GM19463 (cell line): Measurements from ENCODE around the gene CACTIN.
"Not testable (repeated sequence)": the region's sequence is repeated elsewhere in the genome, so short reads cannot be mapped to it uniquely, and the experiment has no call there.

Source experiments
- ATAC-seq: cut with Tn5 transposase; IDR thresholded peaks from one replicate; pipeline ENCODE4 v1.9.1; 2021; ENCODE audit warnings: mild to moderate bottlenecking, moderate library complexity; ENCODE audit not compliant: unreplicated experiment

Gene CACTIN

DNA sequence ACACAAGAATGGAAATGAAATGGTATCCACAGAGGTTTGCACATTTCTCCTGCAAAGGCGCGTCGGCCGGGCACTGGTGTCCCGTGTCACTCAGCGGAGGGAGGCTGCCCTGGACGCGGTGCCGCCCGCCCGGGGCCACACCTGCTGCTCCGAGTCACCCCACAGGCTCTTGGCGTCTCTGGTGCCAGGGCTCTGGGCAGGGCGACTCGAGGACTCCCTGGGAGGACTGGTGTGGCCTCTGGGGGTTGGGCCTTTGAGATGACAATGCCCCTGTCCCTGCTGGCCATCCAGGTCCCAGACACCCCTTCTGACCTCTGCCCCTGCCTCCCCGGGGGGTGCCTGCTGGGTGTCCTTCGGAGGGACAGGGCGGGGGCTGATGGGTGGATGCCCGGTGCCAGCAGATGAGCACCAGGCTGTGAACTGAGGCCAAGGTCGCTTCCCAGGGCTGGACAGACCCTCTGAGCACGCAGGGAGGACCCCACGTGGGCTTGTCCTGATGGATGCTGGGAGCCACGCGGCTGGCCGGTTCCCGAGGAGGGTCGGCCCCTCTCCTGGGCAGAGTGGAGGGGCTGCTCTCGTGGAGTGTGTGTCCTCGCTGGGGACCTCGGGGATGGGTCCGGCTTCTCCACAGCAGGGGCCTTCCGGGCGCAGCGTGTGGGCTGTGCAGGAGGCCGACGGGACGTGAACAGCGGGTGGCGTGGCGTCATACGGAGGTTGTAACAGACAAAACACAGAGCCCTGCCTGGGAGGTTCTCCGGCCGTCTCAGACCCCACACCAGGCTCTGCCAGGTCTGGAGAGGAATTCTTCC is 4.7 kb upstream of the CACTIN start:
- ATAC-seq: no peak

DNA sequence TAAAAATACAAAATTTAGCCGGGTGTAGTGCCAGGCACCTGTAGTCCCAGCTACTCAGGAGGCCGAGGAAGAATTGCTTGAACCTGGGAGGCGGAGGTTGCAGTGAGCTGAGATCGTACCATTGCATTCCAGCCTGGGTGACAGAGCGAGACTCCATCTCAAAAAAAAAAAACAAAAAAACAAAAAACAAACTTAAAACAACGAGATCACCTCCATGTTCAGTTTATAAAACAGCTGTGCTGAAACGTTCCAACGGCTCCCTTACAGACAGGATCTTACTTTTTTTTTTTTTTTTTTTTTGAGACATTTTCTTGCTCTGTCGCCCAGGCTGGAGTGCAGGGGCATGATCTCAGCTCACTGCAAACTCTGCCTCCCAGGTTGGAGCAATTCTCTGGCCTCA is 2.2 kb upstream of the CACTIN start:
- not testable (repeated sequence) for ATAC-seq

DNA sequence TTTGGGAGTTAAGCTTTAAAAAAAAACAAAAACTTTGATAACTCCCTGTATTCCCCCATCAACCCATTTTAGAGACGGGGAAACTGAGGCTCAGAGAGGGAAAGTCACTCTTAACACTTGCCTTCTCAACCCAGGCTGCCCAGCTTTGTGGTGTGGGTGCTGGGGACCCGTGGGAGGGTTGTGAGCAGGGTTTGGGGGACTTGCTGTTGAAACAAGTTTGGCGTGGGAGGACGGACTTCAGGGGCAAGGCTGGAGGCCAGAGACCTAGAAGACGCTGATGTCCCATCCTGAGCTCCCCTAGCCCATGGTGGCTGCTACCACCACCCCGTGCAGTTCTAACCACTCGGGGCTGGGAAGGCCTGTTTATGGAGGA is 747 bp upstream of the CACTIN start:
- ATAC-seq: no peak

DNA sequence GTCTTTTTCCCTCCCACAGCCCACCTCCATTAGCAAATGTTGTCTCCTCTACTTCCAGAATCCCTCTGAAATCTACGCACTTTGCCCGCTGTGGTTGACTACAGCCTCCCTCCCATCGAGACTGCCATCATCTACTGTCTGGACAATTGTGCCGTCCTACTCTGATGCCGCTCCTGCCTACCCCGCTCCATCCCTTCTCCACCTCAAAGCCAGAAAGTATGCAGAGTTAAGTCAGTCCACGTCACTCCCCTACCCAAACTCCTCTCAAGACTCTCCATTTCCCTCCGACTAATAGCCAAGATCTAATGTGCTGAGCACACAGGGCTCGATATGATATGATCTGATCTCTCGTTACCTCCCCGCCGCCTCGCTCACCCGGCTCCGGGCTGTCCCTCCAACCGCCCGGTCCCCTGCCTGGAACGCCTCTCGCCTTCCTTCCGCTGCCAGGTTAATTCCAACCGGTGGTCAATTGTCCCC is 556 bp downstream of the CACTIN start:
- no peak for ATAC-seq

DNA sequence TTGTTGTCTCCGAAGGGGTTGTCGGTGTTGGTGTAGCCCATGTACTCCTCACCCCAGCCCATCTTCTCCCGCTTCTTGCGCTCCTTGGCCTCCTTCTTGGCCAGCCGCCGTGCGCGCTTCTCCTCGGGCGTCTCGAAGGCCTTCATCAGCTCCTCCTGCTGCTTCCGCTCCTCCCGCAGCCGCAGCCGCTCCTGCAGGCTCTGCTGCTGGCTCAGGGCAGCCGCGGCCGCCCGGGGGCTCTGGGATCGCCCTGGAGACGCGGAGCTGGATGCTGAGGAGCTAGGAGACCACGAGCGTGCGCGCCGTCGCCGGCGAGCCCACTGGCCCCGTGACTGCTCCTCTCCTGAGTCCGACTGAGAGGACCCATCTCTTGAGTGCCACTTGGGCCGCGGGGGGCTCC is 2.9 kb downstream of the CACTIN start:
- no peak for ATAC-seq

DNA sequence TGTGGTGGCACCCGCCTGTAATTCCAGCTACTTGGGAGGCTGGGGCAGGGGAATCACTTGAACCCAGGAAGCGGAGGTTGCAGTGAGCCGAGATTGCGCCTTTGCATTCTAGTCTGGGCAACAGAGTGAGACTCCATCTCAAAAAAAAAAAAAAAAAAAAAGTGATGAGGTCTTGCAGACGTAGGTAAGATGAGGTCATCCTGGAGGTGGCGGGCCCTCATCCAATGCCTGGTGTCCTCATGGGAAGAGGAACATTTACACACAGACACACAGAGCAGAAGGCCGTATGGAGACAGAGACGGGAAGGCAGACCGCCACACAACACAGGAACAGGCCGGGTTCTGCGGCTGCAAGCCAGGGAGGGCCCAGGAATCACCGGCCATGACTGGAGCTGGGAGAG is 4.4 kb downstream of the CACTIN start:
- no peak for ATAC-seq

DNA sequence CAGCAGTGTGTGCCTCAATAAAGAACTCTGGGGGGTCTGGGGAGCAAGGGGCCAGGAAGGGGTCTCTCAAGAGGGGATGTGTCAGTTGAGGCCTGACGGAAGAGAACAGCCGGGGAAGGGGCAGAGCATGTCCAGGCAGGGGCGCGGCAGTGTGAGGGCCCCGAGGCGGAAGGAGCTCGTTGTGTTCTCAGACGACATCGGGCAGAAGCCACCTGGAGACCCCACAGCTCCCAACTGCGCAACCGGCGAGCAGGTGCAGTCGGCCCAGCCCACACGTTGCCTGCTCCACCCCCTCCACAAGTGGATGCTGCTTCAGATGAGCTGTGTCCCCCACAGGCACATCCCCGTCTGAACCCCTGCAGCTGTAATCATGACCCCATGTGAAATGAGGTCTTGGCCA is 4.9 kb downstream of the CACTIN start:
- ATAC-seq: no peak

DNA sequence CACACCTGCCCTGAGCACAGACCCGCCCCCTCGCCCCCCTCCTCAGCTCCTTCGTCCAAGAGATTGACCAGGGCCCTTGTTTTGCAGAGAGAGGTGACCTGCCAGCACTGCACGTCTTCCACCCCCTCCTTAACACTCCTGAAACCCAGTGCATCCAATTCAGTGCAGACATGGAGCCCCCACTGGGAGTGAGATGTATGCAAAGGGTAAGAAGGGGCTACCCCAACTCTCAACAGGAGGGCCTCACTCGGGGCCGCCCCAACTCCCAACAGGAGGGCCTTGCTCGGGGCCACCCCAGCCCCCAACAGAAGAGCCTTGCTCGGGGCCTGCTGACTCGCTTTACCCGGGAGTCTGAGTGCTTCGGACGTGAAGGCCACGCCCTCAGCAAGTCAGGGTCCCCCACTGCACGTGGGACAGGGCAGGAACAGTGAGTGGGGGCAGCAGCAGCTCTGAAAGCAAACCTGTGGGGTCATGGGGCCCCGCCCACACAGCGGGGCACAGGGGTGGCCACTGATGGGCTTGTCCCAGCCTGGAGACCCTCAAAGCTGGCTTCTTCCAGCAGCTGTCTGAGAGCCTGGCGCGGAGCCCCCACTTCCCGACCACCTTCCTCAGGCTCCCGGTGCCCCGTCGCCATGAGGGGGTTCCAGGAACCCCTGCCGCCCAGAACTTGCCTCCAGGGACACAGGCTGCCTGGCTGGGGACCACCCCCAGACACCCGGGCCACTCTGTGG is 5.6 kb downstream of the CACTIN start:
- ATAC-seq: no peak

DNA sequence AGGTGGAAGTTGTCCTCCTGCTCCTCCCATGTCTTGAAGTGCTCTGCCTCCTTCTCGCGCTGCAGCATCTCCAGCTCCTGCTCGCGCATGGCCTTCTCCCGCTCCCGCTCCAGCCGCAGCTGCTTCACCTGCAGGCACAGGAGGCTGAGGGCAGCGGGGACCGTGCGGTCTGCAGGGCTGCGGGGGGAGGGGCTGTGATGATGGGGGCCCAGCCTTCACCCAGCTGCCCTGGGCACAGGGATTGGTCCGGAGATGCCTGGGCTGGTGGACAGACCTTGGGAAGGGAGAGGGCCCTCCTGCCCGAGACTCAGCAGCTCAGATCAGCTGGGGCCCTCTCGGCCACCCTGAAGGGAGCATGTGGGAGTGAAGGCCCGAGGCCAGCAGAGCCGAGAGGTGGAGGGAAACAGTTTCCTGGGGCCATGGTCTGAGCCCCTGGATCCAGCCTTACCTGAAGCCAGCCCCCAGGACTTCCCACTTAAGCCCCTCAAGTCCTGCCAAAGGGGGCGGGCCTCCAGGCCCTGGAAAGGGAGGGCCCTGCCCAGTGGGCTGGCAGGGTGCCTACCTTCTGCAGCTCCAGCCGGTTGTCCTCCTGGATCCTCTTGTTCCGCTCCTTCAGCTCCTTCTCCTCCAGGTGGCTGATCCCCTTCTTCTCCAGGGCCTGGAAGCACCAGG is 6.3 kb downstream of the CACTIN start:
- ATAC-seq: no peak

DNA sequence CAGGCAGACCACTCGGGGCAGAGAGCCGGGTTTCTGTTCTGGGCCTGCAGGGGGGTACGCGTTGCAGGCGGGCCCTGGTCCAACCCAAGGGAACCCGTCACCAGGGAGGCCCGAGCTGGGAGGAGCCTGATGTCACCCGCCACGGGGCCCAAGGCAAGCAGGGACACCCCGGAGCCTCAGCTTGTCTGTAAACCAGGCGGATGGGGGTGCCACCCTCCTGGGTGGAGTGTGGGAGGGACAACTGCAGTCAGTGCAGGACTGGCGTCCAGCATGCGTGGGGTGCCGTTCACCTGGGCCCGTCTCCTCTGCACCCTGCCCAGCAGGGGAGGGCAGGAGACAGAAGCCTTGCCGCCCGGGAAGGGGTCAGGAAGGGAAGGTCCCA is 7.0 kb downstream of the CACTIN start:
- ATAC-seq: no peak

DNA sequence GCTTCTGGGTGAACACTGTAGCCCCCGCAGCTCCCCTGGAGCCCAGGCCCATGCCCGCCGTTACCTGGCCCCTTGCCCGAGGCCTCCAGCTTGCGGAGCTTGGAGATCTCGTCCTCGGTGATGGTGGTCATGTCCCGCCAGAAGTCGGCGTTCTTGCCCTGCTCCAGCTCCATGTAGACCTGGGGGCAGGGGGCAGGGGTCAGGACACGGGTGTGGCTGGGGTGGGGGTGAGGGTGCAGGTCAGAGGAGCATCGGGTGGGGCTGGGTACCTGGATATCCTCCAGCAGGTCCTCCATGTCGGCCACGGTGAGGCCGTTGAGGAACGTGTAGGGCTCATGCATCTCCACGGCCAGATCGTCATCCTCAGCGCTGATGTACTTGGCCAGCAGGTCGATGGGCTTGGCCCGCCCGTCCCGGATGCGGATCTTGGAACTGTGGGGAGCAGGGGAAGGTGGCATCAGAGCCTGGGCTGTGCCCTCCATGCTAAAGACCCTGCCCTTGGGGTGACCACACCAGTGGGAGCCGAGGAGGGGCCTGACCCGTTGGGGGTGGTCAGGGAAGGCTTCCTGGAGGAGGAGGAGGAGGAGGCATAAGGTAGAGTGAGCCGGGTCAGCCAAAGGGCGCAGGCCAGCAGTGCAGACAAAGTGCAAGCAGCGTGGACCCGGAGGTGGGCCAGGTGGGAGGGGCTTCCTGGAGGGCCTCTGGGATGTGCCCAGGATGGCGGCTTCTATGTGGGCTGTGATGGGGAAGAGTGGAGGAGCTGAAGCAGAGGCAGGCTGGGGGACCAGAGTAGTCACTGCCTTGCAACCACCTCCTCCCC is 7.6 kb downstream of the CACTIN start:
- ATAC-seq: no peak

DNA sequence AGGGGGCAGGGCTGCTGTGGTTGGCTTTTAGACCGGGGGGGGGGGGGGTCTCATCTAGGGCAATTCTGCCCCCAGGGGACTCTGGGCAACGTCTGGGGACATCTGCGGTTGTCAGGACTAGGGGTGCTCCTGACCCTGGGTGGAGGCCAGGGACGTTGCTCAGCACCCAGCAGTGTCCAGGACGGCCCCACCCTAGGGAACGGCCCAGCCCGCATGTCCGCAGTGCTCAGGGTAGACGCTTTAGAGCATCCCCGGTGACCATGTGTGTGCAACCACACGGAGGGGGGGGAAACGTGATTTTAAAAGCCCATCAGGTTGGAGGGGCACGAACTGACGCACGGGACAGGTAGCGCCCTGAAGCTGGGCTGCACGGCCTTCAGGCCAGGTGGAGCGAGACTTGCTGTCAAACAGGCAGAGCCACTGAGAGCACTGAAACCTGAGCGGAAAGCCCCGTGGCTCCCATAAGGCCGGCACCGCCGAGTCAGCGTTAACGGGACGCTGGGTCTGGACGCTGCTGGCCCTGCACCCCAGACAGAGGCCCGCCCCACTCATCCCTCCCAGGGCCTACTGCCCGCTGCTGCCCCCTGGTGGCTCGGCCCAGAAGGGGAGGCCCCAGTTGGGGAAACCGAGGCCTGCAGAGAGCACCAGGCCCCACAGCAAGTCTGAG is 8.3 kb downstream of the CACTIN start:
- ATAC-seq: no peak

DNA sequence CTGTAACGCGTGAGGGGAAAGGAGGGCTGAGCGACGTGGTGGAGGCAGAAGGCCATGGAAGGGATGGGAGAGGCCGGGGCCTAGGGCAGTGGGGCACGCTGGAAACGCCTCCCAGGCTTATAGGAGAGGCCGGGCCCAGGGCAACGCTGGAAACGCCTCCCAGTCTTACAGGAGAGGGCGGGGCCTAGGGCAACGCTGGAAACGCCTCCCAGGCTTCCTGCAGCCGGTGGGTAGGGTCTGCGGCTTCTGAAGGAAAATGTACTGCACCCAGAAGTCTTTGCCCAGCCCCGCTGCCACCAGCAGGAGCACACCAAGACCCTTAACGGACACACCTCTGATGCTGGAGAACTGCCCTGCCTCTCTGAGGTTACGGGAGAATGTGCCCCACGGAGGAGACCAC is 9.1 kb downstream of the CACTIN start:
- ATAC-seq: no peak

DNA sequence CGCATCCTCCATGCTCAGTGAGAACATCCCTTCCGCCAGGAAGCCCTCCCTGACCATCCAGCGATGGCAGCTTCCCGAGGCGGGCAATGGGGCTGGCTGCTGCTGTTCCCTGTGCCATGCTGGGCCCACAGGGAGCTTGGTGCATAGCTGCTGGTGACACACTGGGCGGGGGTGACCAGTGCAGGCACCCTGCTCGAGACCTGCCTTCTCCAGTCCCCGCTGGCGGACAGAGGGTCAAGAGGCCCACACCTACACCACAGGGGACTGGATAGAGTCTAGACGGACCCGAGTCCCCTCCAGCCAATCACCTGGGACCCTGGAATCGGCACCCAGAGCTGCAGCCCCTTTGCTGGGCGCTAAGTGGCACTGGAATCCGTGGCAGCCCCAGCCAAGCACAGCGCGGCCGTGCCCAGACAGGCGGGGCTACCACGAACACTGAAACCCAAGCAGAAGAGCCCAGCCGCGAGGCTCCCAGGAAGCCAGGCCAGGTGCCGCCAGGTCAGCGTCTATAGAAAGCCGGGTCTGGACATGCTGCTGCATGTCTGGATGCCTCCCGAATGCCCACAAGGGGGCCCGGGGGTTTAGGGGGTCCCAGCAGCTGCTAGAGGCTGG is 11.0 kb downstream of the CACTIN start:
- no peak for ATAC-seq

DNA sequence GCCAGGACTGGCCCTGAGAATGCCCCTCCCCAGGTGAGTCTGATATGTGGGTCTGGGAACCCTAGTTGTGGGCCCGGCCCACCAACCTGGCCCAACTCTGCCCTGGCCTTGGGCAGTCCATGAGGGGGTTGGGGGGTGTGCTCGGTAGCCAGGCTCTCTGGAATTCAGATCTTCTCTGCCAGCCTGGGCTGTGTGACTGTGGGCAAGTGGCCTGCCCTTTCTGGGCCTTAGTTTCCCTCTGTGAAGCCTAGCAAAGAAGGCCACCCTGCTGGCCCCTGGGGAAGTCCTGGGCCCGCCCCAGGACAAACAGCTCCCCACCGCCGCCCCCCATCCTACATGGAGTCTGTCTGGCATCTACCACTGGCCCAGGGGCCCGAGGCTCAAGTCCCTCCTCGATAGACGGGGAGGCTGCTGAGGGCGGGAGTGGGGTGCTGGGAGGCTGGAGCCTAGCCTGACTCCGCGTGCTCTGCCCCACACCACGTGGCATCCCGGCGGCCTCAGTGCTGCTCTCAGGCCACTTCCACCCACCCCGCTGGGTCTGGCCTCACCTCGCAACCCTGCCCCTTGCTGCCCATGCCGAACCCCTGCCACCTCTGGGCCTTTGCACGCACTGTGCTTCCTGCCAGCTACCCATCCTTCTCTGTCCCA is 11.6 kb downstream of the CACTIN start:
- ATAC-seq: no peak

DNA sequence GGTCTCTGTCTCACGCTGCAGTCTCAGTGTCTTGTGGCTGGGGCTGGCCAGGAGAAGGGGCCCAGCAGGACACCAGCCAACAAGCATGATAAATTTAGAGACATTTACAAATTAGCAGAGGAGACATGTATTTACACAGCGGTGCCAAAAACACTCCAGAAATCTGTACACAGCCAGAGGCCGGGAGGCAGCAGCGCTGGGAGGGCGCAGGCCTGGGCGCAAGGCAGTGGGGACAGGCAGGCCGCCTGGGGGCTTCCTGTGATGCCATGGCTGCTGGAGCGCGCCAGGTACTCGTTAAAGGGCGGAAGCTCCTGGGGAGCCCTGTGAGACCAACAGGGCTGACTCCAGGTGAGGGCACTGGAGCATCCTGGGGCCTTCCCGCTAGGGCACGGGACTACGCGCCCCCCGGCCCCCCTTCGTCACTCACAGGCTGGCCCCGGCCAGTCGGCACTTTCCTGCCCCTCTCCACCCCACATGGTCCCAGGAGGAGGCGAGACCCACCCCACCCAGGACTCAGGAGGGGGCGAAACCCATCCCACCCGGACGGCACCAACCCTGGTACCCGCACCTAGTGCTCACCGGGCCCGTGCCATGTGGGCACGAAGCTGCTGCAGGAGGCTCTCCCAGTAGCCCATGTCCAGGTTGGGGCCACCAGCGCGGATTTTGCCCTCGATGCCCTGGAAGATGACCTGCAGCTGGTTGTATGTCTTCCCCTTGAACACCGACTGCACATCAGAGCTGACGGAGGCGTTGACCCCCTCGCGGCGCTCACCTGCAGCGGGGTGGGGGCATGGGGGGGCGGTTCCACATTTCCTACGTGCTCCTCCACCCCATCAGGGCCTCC is 12.6 kb downstream of the CACTIN start:
- ATAC-seq: no peak

DNA sequence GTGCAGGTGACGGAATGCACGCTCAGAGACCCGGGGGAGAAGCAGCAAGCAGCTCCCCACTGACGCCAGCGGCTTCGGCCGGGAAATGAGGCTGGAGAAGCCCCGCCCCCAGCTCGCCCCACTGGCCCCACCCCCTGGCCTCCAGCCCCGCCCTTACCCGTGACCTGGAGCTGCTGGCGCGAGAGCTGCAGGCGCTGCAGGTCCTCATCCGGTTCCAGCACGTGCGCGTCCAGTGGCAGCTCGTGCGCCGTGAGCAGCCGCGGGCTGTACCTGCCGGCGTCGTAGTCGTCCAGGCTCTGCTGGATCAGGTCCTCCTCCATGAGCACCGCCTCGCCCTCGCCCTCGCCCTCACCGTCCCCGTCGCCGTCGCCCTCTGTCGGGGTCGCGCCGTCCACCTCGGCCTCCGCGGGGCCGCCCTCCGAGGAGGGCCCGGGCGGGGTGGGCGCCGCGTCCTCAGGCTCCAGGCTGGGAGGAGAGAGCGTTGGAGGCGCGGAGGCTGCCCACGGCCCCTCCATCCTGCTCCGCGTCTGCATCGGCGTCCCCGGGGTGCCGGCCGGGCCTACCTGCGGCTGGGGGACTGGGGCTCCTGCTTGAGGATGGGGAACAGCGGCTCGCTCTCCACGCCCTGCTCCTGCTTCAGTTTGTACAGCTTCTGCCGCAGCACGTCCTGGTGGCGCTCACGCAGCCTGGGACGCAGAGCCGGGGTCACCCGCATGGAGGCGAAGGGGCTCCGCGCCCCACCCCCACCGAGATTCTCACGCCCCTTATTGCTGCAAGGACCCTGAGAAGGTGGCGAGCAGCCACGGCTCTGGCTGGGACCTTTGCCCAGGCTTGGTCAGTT is 13.5 kb downstream of the CACTIN start:
- ATAC-seq: no peak

DNA sequence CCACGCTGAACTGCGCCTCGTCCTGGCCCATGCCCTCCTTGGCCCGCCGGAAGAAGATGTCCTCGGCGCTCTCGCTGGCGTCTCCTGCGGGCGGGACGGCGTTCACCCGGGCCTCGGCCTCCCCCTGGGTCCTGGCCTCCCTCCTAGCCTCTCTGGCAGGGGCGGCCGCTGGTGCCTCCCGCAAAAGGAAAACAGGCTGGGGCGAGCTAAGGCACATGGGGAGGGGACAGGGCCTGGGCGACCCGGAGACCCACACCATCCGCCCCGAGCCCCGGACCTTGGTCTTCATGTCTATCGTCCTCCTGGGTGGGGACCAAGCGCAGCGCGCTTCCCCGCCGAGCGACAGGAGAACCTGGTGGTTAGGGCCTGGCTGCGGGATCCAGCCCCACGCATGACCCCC is 14.3 kb downstream of the CACTIN start:
- ATAC-seq: no peak
